Measurements from ENCODE around the gene SLC25A29. TPM values are rescaled to one million over a fixed set of nuclear protein-coding genes. Genes with fewer than 3 reads are reported as not detected.
A peak's percentile ranks its signal among the peaks of the same experiment; 100 is the strongest.

Gene SLC25A29
- total and polyA plus RNA-seq, 12 donors = 11.0 to 70.7 (median 23.6) TPM

GRCh38 chr14:100278702-100279101 lies 27.5 kb downstream of the SLC25A29 start:
- H3K4me3 ChIP-seq = no peak overlapping the region
- no peaks in the 10 kb centered on the region for H3K27me3 ChIP-seq
- DNase-seq = no peak
- intact Hi-C loops (cut with DNase I) = loop anchor here in 1 of 10 donors (5.0 kb wide), 1 partner anchor 36 kb away; no protein-coding TSS in a partner anchor
- peaks cover 0 to 53% (median 0%) of the 10 kb centered on the region in 9 donors for H3K36me3 ChIP-seq
- TF ChIP-seq CTCF (IDR thresholded peaks at IDR 0.05) = peak in 4 of 9 donors; percentile 12 to 28 (median 20)
- no peak overlapping the region for H3K27ac ChIP-seq
- no peaks in the 10 kb centered on the region for H3K9me3 ChIP-seq
- peak in 4 of 8 donors; percentile 20 to 66 (median 26) for ATAC-seq
- WGBS, 2 donors = 67 to 74% methylated on average over 8 of the region's 8 CpGs
- H3K4me1 ChIP-seq = peaks cover 0 to 64% (median 18%) of the 10 kb centered on the region in 9 donors

- intact Hi-C loops (cut with DNase I) = loop anchor here in 1 of 10 donors (5.0 kb wide), 1 partner anchor 33 kb away; no protein-coding TSS in a partner anchor
- DNase-seq (no peak), ATAC-seq (no peak)
- TF ChIP-seq CTCF (IDR thresholded peaks at IDR 0.05) = no peak
- Histone ChIP-seq H3K4me1 (peaks cover 0 to 51% (median 24%) of the 10 kb centered on the region in 9 donors), H3K4me3 (no peak overlapping the region), H3K27ac (no peak overlapping the region), H3K9me3 (no peaks in the 10 kb centered on the region), H3K36me3 (peaks cover 0 to 38% (median 0%) of the 10 kb centered on the region in 9 donors), H3K27me3 (no peaks in the 10 kb centered on the region)
- 70 to 75% methylated on average over 7 of the region's 7 CpGs for WGBS, 2 donors
Measured at GRCh38 chr14:100275214-100275613, 31.0 kb downstream of the SLC25A29 start.

- WGBS, 2 donors = 95 to 96% methylated on average over 4 of the region's 4 CpGs
- intact Hi-C loops (cut with DNase I) = no loop called here
- ATAC-seq (no peak), DNase-seq (no peak)
- Histone ChIP-seq H3K36me3 (peaks cover 0 to 35% (median 0%) of the 10 kb centered on the region in 9 donors), H3K27me3 (no peaks in the 10 kb centered on the region), H3K27ac (no peak overlapping the region), H3K4me3 (no peak overlapping the region), H3K4me1 (peaks cover 0 to 47% (median 31%) of the 10 kb centered on the region in 9 donors), H3K9me3 (no peaks in the 10 kb centered on the region)
- no peak for TF ChIP-seq CTCF (IDR thresholded peaks at IDR 0.05)
Measured at GRCh38 chr14:100274250-100274649, 32.0 kb downstream of the SLC25A29 start.

GRCh38 chr14:100271247-100271939 lies 34.9 kb downstream of the SLC25A29 start:
- ATAC-seq = peak in 1 of 8 donors; percentile 31
- Histone ChIP-seq H3K9me3 (no peaks in the 10 kb centered on the region), H3K36me3 (peaks cover 0 to 27% (median 0%) of the 10 kb centered on the region in 9 donors), H3K4me3 (no peak overlapping the region), H3K4me1 (peaks cover 0 to 60% (median 36%) of the 10 kb centered on the region in 9 donors), H3K27ac (no peak overlapping the region), H3K27me3 (no peaks in the 10 kb centered on the region)
- 75 to 81% methylated on average over 10 of the region's 10 CpGs for WGBS, 2 donors
- peak in 7 of 9 donors; percentile 11 to 53 (median 43) for TF ChIP-seq CTCF (IDR thresholded peaks at IDR 0.05)
- DNase-seq = no peak
- intact Hi-C loops (cut with DNase I) = loop anchor here in 1 of 10 donors (2.0 kb wide), 1 partner anchor 105 kb away; the partner anchor contains the start of gene WDR25
